Adipocyte (in vitro differentiated cells): ENCODE measurements around the gene COX6A2.
A peak's percentile ranks its signal among the peaks of the same experiment; 100 is the strongest.
"Not testable (repeated sequence)": the region's sequence is repeated elsewhere in the genome, so short reads cannot be mapped to it uniquely, and the experiment has no call there.

Experiments
- DNase-seq: peaks from one replicate; pipeline ENCODE4 v3.0.0-alpha.2; 2015; ENCODE audit warnings: low read depth
- H3K27me3 ChIP-seq: replicated peaks from 2 replicates; pipeline ENCODE4 v1.7.0; 2013; ENCODE audit warnings: mild to moderate bottlenecking, low read length, moderate library complexity; ENCODE audit not compliant: control insufficient read depth, insufficient read depth
- H3K36me3 ChIP-seq: 2 replicates; pipeline ENCODE4 v1.7.0; 2013; ENCODE audit warnings: low read length, mild to moderate bottlenecking, moderate library complexity; ENCODE audit not compliant: control insufficient read depth, insufficient read depth, severe bottlenecking
- H3K4me1 ChIP-seq: 2 replicates; pipeline ENCODE4 v1.7.0; 2013; ENCODE audit warnings: mild to moderate bottlenecking, low read length, moderate library complexity; ENCODE audit not compliant: control insufficient read depth, insufficient read depth
- H3K4me3 ChIP-seq: 2 replicates; pipeline ENCODE4 v1.7.0; 2013; ENCODE audit warnings: mild to moderate bottlenecking, low read length, moderate library complexity
- H3K9ac ChIP-seq: 2 replicates; pipeline ENCODE4 v1.7.0; 2013; ENCODE audit warnings: mild to moderate bottlenecking, low read length, moderate library complexity
- H3K9me3 ChIP-seq: 2 replicates; pipeline ENCODE4 v1.7.0; 2013; ENCODE audit warnings: mild to moderate bottlenecking, low read length, moderate library complexity; ENCODE audit not compliant: control insufficient read depth

The COX6A2 gene

GRCh38 chr16:31429314-31429713, 1.2 kb upstream of the COX6A2 start:
- no peak overlapping the region for H3K4me3 ChIP-seq
- no peak for DNase-seq
- no peak overlapping the region for H3K9ac ChIP-seq
- peaks cover 4% of the 10 kb centered on the region for H3K4me1 ChIP-seq
- no peaks in the 10 kb centered on the region for H3K36me3 ChIP-seq
- peaks cover 6% of the 10 kb centered on the region for H3K27me3 ChIP-seq
- H3K9me3 ChIP-seq, result peaks cover 4% of the 10 kb centered on the region

- no peak overlapping the region for H3K9ac ChIP-seq
- H3K4me1 ChIP-seq, result peaks cover 4% of the 10 kb centered on the region
- no peaks in the 10 kb centered on the region for H3K36me3 ChIP-seq
- H3K9me3 ChIP-seq, result peaks cover 5% of the 10 kb centered on the region
- H3K4me3 ChIP-seq, result no peak overlapping the region
- peaks cover 12% of the 10 kb centered on the region for H3K27me3 ChIP-seq
- DNase-seq, result no peak
Measured at GRCh38 chr16:31428638-31429247, 583 bp upstream of the COX6A2 start.

GRCh38 chr16:31427441-31428278, 500 bp downstream of the COX6A2 start:
- H3K27me3 ChIP-seq, result peaks cover 20% of the 10 kb centered on the region
- H3K9me3 ChIP-seq, result peaks cover 15% of the 10 kb centered on the region
- peaks cover 4% of the 10 kb centered on the region for H3K4me1 ChIP-seq
- H3K9ac ChIP-seq, result no peak overlapping the region
- peak overlapping the region; percentile 66 for H3K4me3 ChIP-seq
- no peaks in the 10 kb centered on the region for H3K36me3 ChIP-seq
- no peak for DNase-seq

GRCh38 chr16:31423801-31424200, 4.4 kb downstream of the COX6A2 start:
- H3K36me3 ChIP-seq, result no peaks in the 10 kb centered on the region
- H3K4me3 ChIP-seq, result no peak overlapping the region
- peaks cover 39% of the 10 kb centered on the region for H3K9me3 ChIP-seq
- H3K9ac ChIP-seq, result no peak overlapping the region
- no peak for DNase-seq
- H3K4me1 ChIP-seq, result peaks cover 4% of the 10 kb centered on the region
- H3K27me3 ChIP-seq, result peaks cover 25% of the 10 kb centered on the region

- peaks cover 25% of the 10 kb centered on the region for H3K27me3 ChIP-seq
- H3K4me3 ChIP-seq, result no peak overlapping the region
- DNase-seq, result no peak
Measured at GRCh38 chr16:31423241-31423640, 4.9 kb downstream of the COX6A2 start.

GRCh38 chr16:31421587-31421986, 6.6 kb downstream of the COX6A2 start:
- Histone ChIP-seq H3K9me3 (peaks cover 35% of the 10 kb centered on the region), H3K4me1 (no peaks in the 10 kb centered on the region), H3K27me3 (peaks cover 25% of the 10 kb centered on the region), H3K36me3 (no peaks in the 10 kb centered on the region), H3K9ac (no peak overlapping the region), H3K4me3 (no peak overlapping the region)
- DNase-seq, result no peak

More at GRCh38 chr16:31423241-31423640, 4.9 kb downstream of the COX6A2 start:
- H3K9me3 ChIP-seq, result peaks cover 39% of the 10 kb centered on the region
- H3K36me3 ChIP-seq, result no peaks in the 10 kb centered on the region
- no peak overlapping the region for H3K9ac ChIP-seq
- H3K4me1 ChIP-seq, result peaks cover 4% of the 10 kb centered on the region

GRCh38 chr16:31420037-31420436, 8.1 kb downstream of the COX6A2 start:
- Histone ChIP-seq H3K9ac (no peak overlapping the region), H3K27me3 (peaks cover 30% of the 10 kb centered on the region), H3K4me3 (no peak overlapping the region), H3K4me1 (no peaks in the 10 kb centered on the region), H3K9me3 (peaks cover 43% of the 10 kb centered on the region), H3K36me3 (no peaks in the 10 kb centered on the region)
- DNase-seq, result no peak

GRCh38 chr16:31417916-31418315, 10.2 kb downstream of the COX6A2 start:
- H3K9me3 ChIP-seq, result peaks cover 34% of the 10 kb centered on the region
- peaks cover 19% of the 10 kb centered on the region for H3K27me3 ChIP-seq
- H3K9ac ChIP-seq, result no peak overlapping the region
- DNase-seq, result no peak
- no peak overlapping the region for H3K4me3 ChIP-seq
- no peaks in the 10 kb centered on the region for H3K4me1 ChIP-seq
- H3K36me3 ChIP-seq, result no peaks in the 10 kb centered on the region

GRCh38 chr16:31417036-31417435, 11.1 kb downstream of the COX6A2 start:
- H3K4me3 ChIP-seq, H3K9ac ChIP-seq, H3K36me3 ChIP-seq, DNase-seq, H3K4me1 ChIP-seq: not testable (repeated sequence)
- peaks cover 18% of the 10 kb centered on the region for H3K27me3 ChIP-seq
- H3K9me3 ChIP-seq, result peaks cover 28% of the 10 kb centered on the region

GRCh38 chr16:31416371-31416770, 11.8 kb downstream of the COX6A2 start:
- no peak for DNase-seq
- H3K9me3 ChIP-seq, result peaks cover 21% of the 10 kb centered on the region
- H3K4me3 ChIP-seq, result no peak overlapping the region
- no peaks in the 10 kb centered on the region for H3K36me3 ChIP-seq
- H3K9ac ChIP-seq, result no peak overlapping the region
- no peaks in the 10 kb centered on the region for H3K4me1 ChIP-seq
- H3K27me3 ChIP-seq, result peaks cover 13% of the 10 kb centered on the region

- H3K36me3 ChIP-seq, result no peaks in the 10 kb centered on the region
- H3K4me1 ChIP-seq, result no peaks in the 10 kb centered on the region
- no peak overlapping the region for H3K4me3 ChIP-seq
- no peak for DNase-seq
- peaks cover 9% of the 10 kb centered on the region for H3K9me3 ChIP-seq
- no peak overlapping the region for H3K9ac ChIP-seq
- peaks cover 13% of the 10 kb centered on the region for H3K27me3 ChIP-seq
Measured at GRCh38 chr16:31414706-31415105, 13.5 kb downstream of the COX6A2 start.
